Upper lobe of left lung (tissue), 4 donors: ENCODE measurements around the gene KCNIP1.

Experiments
- EP300 ChIP-seq, 4 donors: sonication (generic); formaldehyde crosslinking; IDR thresholded peaks; one replicate each; pipeline ENCODE4 v1.5.1; 2017; ENCODE audit warnings: antibody characterized with exemption in 4 of 4, control low read depth in 2 of 4
- POLR2A ChIP-seq, 4 donors: fragments of 450-650 bp; IDR thresholded peaks; one replicate each; pipeline ENCODE4 v1.5.1; 2016 to 2017; ENCODE audit warnings: antibody characterized with exemption in 4 of 4, mild to moderate bottlenecking in 2 of 4
- TF ChIP-seq, protein P1 (sequence below), 6 experiments: fragments of 450-650 bp in 4 of 6; fragments of 200-600 bp in 2 of 6; sonication (generic) in 2 of 6; IDR thresholded peaks; one replicate each; pipeline ENCODE4 v1.5.1; 2016 to 2019; ENCODE audit warnings: antibody characterized with exemption in 6 of 6

DNA sequence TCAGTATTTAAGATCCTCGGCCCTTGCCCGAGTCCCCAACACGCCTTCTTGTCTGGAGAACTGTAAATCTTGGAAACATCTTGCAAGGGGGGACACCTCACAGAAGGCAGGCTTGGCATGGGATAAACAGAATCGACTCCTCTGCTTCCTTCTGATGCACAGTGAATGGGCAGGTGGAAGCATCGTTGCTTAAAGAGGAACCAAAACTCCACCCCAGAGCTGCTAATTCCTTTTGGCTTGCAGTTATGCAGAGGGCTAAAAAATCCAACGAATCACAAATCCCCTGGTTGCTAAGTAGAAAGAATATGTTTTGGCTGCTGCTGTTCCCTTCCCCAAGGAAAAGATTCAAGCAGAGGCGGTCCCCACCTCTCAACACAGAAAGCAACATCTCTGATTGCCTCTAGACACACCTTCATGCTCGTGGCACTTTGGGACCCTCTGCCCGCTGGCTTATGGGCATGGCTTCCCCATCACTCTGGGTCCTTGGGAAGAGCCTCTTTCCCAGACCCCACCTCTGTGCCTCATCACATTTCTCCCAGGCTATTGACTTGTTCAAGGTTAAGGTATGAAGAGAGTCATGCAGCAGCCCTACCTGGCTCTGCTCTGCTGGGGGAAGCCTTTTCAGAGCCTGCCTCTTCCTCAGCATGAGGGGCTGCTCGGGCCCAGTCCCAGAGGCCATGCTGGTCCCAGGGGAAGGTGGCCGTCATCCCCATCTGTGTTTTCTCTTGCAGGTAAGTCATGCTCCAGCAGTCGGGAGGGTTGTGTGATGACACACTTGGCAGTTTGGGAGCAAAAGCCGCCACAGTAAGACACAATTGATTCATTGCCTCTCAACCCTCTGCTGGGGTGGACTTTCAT is 137.1 kb downstream of the KCNIP1 start:
- TF ChIP-seq, protein P1, sequence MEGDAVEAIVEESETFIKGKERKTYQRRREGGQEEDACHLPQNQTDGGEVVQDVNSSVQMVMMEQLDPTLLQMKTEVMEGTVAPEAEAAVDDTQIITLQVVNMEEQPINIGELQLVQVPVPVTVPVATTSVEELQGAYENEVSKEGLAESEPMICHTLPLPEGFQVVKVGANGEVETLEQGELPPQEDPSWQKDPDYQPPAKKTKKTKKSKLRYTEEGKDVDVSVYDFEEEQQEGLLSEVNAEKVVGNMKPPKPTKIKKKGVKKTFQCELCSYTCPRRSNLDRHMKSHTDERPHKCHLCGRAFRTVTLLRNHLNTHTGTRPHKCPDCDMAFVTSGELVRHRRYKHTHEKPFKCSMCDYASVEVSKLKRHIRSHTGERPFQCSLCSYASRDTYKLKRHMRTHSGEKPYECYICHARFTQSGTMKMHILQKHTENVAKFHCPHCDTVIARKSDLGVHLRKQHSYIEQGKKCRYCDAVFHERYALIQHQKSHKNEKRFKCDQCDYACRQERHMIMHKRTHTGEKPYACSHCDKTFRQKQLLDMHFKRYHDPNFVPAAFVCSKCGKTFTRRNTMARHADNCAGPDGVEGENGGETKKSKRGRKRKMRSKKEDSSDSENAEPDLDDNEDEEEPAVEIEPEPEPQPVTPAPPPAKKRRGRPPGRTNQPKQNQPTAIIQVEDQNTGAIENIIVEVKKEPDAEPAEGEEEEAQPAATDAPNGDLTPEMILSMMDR (IDR thresholded peaks at IDR 0.05), result no peak
- no peak for TF ChIP-seq POLR2A (IDR thresholded peaks at IDR 0.05)
- no peak for TF ChIP-seq EP300 (IDR thresholded peaks at IDR 0.05)
